ENCODE measurements around the gene PRRG2. TPM values are rescaled to one million over a fixed set of nuclear protein-coding genes. Genes with fewer than 3 reads are reported as not detected.
A peak's percentile ranks its signal among the peaks of the same experiment; 100 is the strongest.

Gene PRRG2
- total RNA-seq, 1 donor from 2014 or later = 1.6 TPM

DNA sequence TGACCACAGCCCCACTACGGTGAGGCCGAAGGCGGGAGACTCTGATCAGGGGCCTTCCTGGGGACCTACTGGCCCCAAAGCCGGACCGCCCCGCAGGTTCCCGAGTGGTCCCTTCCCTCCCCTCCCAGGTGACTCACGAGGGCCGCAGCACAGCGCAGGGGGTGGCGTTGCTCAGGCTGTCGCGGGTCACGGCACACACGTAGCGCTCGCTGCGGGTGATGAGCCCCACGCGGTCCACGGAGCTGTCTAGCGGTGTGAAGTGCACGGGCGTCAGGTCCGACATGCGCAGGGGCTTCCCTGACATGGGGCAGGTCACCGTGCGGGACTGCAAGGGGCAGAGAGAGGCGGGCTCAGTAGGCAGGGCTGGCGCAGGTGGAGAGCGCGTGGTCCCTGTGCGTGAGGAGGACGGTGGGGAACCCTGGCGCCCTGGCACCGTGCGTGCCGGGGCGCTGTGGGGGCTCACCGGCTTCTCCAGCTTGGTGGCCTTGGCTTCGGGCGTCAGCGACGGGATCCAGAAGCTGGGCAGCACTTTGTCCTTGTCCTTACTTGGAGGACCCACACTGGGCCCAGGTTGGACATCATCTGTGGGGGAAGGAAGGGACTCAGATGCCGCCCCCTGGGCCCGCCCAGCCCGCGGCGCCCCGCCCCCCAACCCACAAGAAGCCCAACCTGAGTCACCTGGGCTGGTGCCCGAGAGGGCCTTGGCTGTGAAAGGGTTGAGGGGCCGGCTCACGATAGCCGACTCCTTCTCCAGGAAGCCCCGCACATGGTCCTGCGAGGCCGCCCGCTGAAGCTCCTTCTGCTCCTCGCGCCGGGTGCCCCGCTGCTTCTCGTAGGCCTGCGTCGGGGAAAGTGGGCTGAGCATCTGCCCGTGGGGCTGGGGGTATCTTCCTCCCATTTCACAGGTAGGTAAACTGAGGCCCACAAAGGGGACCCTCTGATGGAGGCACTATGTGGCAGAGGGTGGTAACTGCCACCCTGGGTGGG lies 24.4 kb upstream of the PRRG2 start:
- no peak for DNase-seq (ENCODE audit: extremely low read depth, low read depth, low spot score)

DNA sequence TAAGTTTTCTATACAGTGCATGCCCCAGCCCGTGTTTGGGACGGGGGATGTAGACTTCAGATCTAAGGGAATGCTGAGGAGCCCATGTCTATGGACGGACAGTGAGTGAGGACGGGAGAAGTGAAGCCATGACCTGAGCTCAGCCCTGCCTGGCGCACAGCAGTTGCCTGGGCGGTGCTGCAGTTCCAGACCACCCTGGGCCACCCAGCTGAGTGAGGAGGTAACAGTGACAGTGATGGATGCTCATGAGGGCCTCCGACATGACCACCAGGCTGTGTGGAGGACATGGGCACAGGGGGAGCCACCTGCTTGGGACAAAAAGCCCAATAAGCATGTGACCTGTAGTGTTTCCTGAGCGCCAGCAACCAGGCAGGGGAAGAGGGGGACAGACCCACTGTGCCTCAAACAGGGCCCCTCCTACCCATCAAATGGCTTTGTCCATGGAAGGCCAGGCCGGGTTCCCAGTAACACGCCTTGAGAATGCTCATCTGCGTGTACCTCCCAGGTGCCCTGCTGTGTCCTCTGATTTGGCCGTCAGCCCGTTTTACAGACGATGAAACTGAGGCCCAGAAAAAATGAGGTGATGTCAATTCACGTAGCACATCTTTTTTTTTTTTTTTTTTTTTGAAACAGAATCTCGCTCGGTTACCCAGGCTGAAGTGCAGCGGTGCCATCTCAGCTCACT lies 23.3 kb upstream of the PRRG2 start:
- DNase-seq (ENCODE audit: extremely low read depth, low read depth, low spot score) = no peak

DNA sequence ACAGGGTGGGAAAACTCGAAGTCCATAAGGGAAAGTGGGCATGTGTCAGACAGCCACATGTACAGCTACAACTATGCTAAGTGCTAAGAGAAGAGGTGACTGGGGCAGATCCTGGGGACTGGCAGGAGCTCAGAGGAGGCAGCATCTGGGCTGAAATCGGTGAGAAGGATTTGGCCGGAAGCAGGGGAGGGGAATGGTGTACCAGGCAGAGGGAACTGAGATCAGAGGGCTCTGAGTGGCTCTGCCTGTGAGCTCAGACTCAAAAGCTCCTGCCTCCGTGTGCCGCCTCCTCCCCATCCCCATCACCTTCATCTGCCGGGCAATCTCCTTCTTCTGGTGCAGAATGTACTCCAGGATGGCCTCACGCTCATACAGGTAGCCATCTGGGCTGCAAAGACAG lies 22.5 kb upstream of the PRRG2 start:
- no peak for DNase-seq (ENCODE audit: extremely low read depth, low read depth, low spot score)

GRCh38 chr19:49559443-49559842 lies 21.7 kb upstream of the PRRG2 start:
- DNase-seq (ENCODE audit: extremely low read depth, low read depth, low spot score) = no peak

DNA sequence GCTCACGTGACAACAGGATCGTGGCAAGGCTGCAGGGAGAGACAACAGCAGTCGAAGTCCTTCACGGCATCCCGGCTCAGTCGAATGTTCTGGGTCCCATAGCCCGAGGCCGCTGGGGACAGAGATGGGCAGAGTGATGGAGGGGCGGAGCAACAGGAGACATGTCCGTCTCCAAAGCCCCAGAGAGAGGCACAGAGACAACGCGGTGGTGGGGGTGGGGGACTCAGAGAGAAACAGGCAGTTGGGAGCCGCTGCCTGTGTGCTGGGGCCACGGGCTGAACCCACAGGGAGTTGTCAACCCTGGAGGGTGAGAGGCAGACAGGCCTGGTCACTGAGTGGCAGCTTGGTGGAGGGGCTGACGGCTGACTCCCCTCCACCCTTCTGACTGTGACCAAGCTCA lies 21.2 kb upstream of the PRRG2 start:
- no peak for DNase-seq (ENCODE audit: extremely low read depth, low read depth, low spot score)

DNA sequence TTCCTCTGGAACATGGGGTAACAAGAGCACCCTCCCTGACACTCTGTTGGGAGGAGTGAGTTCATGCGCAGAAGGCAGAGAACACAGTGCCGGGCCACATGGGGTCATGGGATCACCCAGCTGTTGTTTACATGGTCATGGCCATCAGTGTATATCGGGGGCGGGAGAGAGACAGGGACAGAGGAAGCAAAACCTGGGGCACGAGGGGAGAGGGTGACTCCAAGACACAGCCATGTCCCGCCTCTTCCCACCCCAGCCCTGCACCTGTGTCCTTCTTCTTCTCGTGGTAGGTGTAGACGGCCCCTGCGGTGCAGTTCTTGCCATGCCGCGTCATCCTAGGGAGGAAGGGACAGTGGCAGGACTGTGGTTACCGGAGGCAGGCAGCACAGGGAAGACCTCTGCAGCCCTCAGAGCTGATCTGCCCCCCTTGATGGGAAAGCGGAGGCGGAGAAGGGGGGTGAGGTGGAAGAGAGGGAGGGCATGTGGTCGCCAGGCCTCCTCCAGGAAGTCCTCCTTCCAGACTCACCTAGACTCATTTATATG lies 20.7 kb upstream of the PRRG2 start:
- no peak for DNase-seq (ENCODE audit: extremely low read depth, low read depth, low spot score)

DNA sequence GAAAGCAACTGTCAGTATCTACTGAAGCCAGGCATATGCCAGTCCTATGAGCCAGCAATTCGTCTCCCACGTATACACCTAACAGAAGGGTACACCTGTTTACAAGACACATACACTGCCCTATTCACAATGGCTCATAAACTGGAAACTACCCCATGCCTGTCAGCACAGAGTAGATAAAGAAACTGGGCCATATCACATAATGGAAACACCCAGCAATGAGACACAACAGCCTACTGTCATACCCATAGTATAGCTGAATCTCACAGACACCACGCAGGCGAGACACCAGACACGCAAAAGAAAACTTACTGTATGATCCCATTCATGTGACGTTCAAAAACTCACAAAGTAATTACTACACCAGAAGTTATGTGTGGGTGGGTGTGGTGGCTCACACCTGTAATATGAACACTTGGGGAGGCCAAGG lies 16.5 kb upstream of the PRRG2 start:
- DNase-seq (ENCODE audit: extremely low read depth, low read depth, low spot score) = no peak

GRCh38 chr19:49565261-49565660 lies 15.9 kb upstream of the PRRG2 start:
- no peak for DNase-seq (ENCODE audit: extremely low read depth, low read depth, low spot score)

DNA sequence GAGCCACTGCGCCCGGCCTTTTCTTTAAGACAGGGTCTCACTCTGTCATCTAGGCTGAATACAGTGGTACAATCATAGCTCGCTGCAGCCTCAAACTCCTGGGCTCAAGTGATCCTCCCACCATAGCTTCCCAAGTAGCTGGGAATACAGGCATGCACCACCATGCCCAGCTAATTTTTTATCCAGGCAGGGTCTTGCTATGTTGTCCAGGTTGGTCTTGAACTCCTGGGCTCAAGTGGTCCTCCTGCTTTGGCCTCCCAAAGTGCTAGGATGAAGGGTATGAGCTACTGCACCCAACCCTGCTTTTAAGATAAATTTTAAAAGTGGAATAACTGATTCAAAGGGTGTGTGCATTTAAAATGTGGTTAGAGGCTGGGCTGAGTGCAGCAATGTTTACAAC lies 14.8 kb upstream of the PRRG2 start:
- DNase-seq (ENCODE audit: extremely low read depth, low read depth, low spot score) = no peak

GRCh38 chr19:49567861-49568441 lies 13.2 kb upstream of the PRRG2 start:
- no peak for DNase-seq (ENCODE audit: extremely low read depth, low read depth, low spot score)

GRCh38 chr19:49570138-49570856 lies 10.8 kb upstream of the PRRG2 start:
- DNase-seq (ENCODE audit: extremely low read depth, low read depth, low spot score) = peak; percentile 87

GRCh38 chr19:49570997-49571676 lies 10.0 kb upstream of the PRRG2 start:
- DNase-seq (ENCODE audit: extremely low read depth, low read depth, low spot score) = no peak

- no peak for DNase-seq (ENCODE audit: extremely low read depth, low read depth, low spot score)
Observed at GRCh38 chr19:49573009-49573408, 8.1 kb upstream of the PRRG2 start.

DNA sequence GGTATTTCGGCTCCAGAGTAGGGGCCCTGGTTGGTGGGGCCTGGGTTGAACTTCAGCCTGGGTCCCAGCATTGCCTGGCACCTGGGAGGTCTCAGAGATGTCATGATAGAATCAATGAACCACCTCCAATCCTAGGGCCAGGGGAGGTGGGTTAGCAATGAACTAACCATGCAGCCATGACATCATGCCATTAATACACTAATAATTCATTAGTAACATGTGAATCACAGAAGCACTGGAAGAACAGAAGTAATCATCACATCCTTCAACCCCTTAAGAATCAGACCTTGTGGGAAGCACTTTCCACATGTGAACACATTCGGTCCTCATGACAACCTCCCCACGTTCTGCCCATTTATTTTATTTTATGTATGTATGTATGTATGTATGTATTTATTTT lies 7.7 kb upstream of the PRRG2 start:
- DNase-seq (ENCODE audit: extremely low read depth, low read depth, low spot score) = no peak

GRCh38 chr19:49574206-49574755 lies 6.8 kb upstream of the PRRG2 start:
- no peak for DNase-seq (ENCODE audit: extremely low read depth, low read depth, low spot score)

DNA sequence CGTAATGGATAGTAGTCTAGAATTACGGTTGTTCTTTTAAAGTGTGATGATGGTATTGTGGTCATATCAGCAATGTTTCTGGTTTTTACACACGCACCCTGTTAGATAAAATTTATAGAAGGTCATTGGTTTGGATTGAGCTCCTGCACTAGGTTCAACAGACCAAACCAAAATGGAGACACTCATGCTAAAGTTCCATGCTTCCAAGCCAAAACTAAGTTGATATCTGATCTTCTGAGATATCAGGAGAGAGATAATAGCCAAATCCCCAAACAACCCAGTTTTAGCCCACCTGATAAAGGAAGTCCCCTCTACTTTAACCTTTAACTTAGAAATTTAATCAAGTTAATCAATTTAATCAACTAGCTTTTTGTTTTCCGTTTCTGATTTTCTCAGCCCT lies 1.9 kb upstream of the PRRG2 start:
- DNase-seq (ENCODE audit: extremely low read depth, low read depth, low spot score) = no peak

DNA sequence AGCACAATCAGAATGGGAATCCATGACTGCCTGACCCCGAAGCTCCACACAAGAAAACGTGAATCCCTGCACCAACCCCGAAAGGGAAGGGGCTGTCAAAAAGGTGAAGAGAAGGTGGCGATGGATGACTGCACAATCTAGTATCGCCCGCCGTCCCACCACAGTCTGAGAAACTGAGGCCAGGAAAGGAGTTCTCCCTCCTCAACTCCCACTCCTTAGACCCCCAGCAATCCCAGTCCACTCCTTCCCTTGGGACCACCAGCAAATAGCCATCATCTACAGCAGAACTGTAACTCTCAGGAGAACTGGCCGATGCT lies 1.2 kb upstream of the PRRG2 start:
- DNase-seq (ENCODE audit: extremely low read depth, low read depth, low spot score) = no peak

GRCh38 chr19:49580264-49581006 lies 681 bp upstream of the PRRG2 start, which contains the start of gene NOSIP:
Gene NOSIP, minus strand, starts transcription at chr19:49580556. Its CDS starts 19,865 bp downstream, at chr19:49560691.
- peak; percentile 87 for DNase-seq (ENCODE audit: extremely low read depth, low read depth, low spot score)

- no peak for DNase-seq (ENCODE audit: extremely low read depth, low read depth, low spot score)
Observed at GRCh38 chr19:49583239-49583638, 2.1 kb downstream of the PRRG2 start.

Measured in glomerular endothelial cell (primary cell).